Endothelial cell of umbilical vein (primary cell): ENCODE data around the gene SHISA7. TPM values are rescaled to one million over a fixed set of nuclear protein-coding genes. Genes with fewer than 3 reads are reported as not detected.

Experiments used
- BruUV-seq: library from RNA; stranded (reverse); fragments of 400-500 nt; replicated peaks from 2 replicates; lab custom pipeline; 2021; lab: Mats Ljungman, UMichigan
- CTCF ChIA-PET: fragments of 300-600, 350-600 bp; sonication (Branson Sonifier 250); formaldehyde crosslinking; loops from one replicate; lab custom pipeline; 2021; ENCODE audit warnings: antibody characterized with exemption, inconsistent platforms; lab: Charles Lee
- POLR2A ChIA-PET: fragments of 300-600, 350-600 bp; sonication (Branson Sonifier 250); formaldehyde crosslinking; loops from one replicate; lab custom pipeline; 2021; ENCODE audit warnings: antibody characterized with exemption, inconsistent platforms; lab: Charles Lee
- DNase-seq: peaks from one replicate; pipeline ENCODE4 v3.0.0-alpha.2; 2011; ENCODE audit warnings: low read depth, low spot score
- FAIRE-seq: peaks from 2 replicates; lab custom pipeline; 2011; peaks lifted over from hg19 to GRCh38; lab: Jason Lieb, UNC
- H2AFZ ChIP-seq: 2 replicates; pipeline ENCODE4 v1.6.0; 2012; ENCODE audit warnings: low read depth, low read length, control low read depth, inconsistent platforms
- H3K27ac ChIP-seq: 2 replicates; pipeline ENCODE4 v1.5.1; 2011; ENCODE audit warnings: low read depth, mild to moderate bottlenecking, control low read depth, low read length, moderate library complexity; ENCODE audit not compliant: insufficient read depth
- H3K27me3 ChIP-seq, 2 experiments: 2 replicates each; pipeline versions ENCODE4 v1.6.0 to v1.6.1; 2011; ENCODE audit warnings: low read length in 2 of 2, mixed read lengths in 1 of 2; ENCODE audit not compliant: control insufficient read depth in 2 of 2, insufficient read depth in 2 of 2
- H3K36me3 ChIP-seq, 2 experiments: 2 replicates in 1 of 2; 3 replicates in 1 of 2; pipeline ENCODE4 v1.5.1; 2011; ENCODE audit warnings: low read length in 2 of 2, mild to moderate bottlenecking in 1 of 2, moderate library complexity in 1 of 2; ENCODE audit not compliant: control insufficient read depth in 2 of 2, insufficient read depth in 2 of 2; ENCODE audit errors: extremely low read depth in 1 of 2
- H3K4me1 ChIP-seq: 3 replicates; pipeline ENCODE4 v1.5.1; 2011; ENCODE audit warnings: mild to moderate bottlenecking, low read length; ENCODE audit not compliant: control insufficient read depth, insufficient read depth; ENCODE audit errors: extremely low read depth
- H3K4me2 ChIP-seq: 2 replicates; pipeline ENCODE4 v1.6.1; 2011; ENCODE audit warnings: low read length, control low read depth, mixed read lengths; ENCODE audit not compliant: insufficient read depth
- H3K4me3 ChIP-seq, 3 experiments: fragments of 200-600 bp in 1 of 3; sonication (generic), shearing (Covaris generic) in 1 of 3; replicated peaks in 1 of 3; 2 replicates each; pipeline ENCODE4 v1.5.1; 2011 to 2016; ENCODE audit warnings: control low read depth in 3 of 3, low read length in 3 of 3, mild to moderate bottlenecking in 2 of 3, inconsistent platforms in 1 of 3, low read depth in 1 of 3, moderate library complexity in 1 of 3; ENCODE audit not compliant: insufficient read depth in 1 of 3
- H3K79me2 ChIP-seq: 2 replicates; pipeline ENCODE4 v1.6.0; 2012; ENCODE audit warnings: low read length, inconsistent platforms; ENCODE audit not compliant: control insufficient read depth, insufficient read depth
- H3K9ac ChIP-seq: replicated peaks from 2 replicates; pipeline ENCODE3; 2011; ENCODE audit warnings: low read length, control low read depth; ENCODE audit not compliant: insufficient read depth; ENCODE audit errors: extremely low read depth
- H3K9me1 ChIP-seq: replicated peaks from 3 replicates; pipeline ENCODE4 v1.6.0; 2011; ENCODE audit warnings: mild to moderate bottlenecking, low read length; ENCODE audit not compliant: control insufficient read depth, insufficient read depth; ENCODE audit errors: extremely low read depth
- H3K9me3 ChIP-seq: replicated peaks from 2 replicates; pipeline ENCODE4 v1.5.1; 2012; ENCODE audit warnings: low read length, inconsistent platforms; ENCODE audit not compliant: control insufficient read depth, insufficient read depth
- H4K20me1 ChIP-seq: replicated peaks from 2 replicates; pipeline ENCODE3; 2011; ENCODE audit warnings: mild to moderate bottlenecking, low read length; ENCODE audit not compliant: control insufficient read depth, insufficient read depth; ENCODE audit errors: extremely low read depth
- CTCF ChIP-seq, 2 donors: IDR thresholded peaks; 1 replicate in 1 of 2; 2 replicates in 1 of 2; pipeline ENCODE4 v1.5.1; 2011; ENCODE audit warnings: low read length in 2 of 2, mild to moderate bottlenecking in 2 of 2, moderate library complexity in 2 of 2, control low read depth in 1 of 2, inconsistent platforms in 1 of 2, low read depth in 1 of 2; ENCODE audit not compliant: insufficient read depth in 1 of 2; ENCODE audit errors: extremely low read depth in 1 of 2
- EZH2 ChIP-seq: IDR thresholded peaks from 2 replicates; pipeline ENCODE4 v1.6.1; 2012; ENCODE audit warnings: borderline replicate concordance, low read depth, mild to moderate bottlenecking, moderate library complexity, low read length, inconsistent platforms; ENCODE audit not compliant: severe bottlenecking
- FOS ChIP-seq: IDR thresholded peaks from 2 replicates; pipeline ENCODE4 v1.6.1; 2011; ENCODE audit warnings: mild to moderate bottlenecking, low read length, moderate library complexity, borderline replicate concordance; ENCODE audit not compliant: insufficient read depth
- GATA2 ChIP-seq: IDR thresholded peaks from 2 replicates; pipeline ENCODE4 v1.7.0; 2011; ENCODE audit warnings: low read depth, mild to moderate bottlenecking, moderate library complexity, mixed read lengths, low read length; ENCODE audit not compliant: insufficient read length, insufficient read depth
- JUN ChIP-seq: IDR thresholded peaks from 2 replicates; pipeline ENCODE4 v1.6.1; 2011; ENCODE audit warnings: borderline replicate concordance, low read depth; ENCODE audit not compliant: insufficient read length, insufficient read depth
- MAX ChIP-seq: IDR thresholded peaks from 2 replicates; pipeline ENCODE4 v1.6.1; 2011; ENCODE audit not compliant: insufficient read depth, insufficient read length
- MYC ChIP-seq: IDR thresholded peaks from one replicate; pipeline ENCODE4 v1.6.1; 2011; ENCODE audit warnings: mild to moderate bottlenecking, low read depth, low read length
- POLR2A ChIP-seq: IDR thresholded peaks from 2 replicates; pipeline ENCODE4 v1.6.1; 2012; ENCODE audit warnings: low read depth, mild to moderate bottlenecking, control low read depth, low read length
- POLR2AphosphoS5 ChIP-seq: IDR thresholded peaks from 2 replicates; pipeline ENCODE4 v1.6.1; 2012; ENCODE audit warnings: low read depth, mild to moderate bottlenecking, control low read depth, low read length, moderate library complexity; ENCODE audit not compliant: insufficient read depth
- dilution Hi-C: fragments of 300-500 bp; cut with MboI; formaldehyde crosslinking; loops from one replicate; pipeline ENCODE4 v1.15.0; 2019; ENCODE audit warnings: low sequenced_read_pairs; ENCODE audit not compliant: extremely low pct_ligation_motif_present
- intact Hi-C: fragments of 100-400 bp; cut with micrococcal nuclease; formaldehyde crosslinking; loops from one replicate; pipeline ENCODE4 v1.10.0; 2022
- polyA plus RNA-seq, 4 experiments: library from polyadenylated mRNA; depleted of rRNA in 3 of 4; stranded (reverse) in 3 of 4; unstranded in 1 of 4; fragments of >200 nt; gene quantifications; 2 replicates each; pipeline versions ENCODE4 v1.2.1 to v1.2.3, GENCODE V29; 2011 to 2012; ENCODE audit warnings: missing spikeins in 1 of 4
- total RNA-seq: library from RNA; stranded (reverse); gene quantifications from 2 replicates; pipeline ENCODE4 v1.2.3, GENCODE V29; 2021

The SHISA7 gene
- total and polyA plus RNA-seq, 2 donors (not counting 3 experiments of a cell fraction or from before 2014, with no cell fraction given): not detected

GRCh38 chr19:55384131-55384919, 58.8 kb downstream of the SHISA7 start, which contains the start of gene TMEM238:
Gene TMEM238, minus strand, starts transcription at chr19:55384292. Its CDS starts 33 bp downstream, at chr19:55384259.
- no TSS peak for BruUV-seq
- peaks cover 36% of the 10 kb centered on the region for H3K79me2 ChIP-seq
- H3K27me3 ChIP-seq: no peaks in the 10 kb centered on the region
- no peaks in the 10 kb centered on the region for H3K9me1 ChIP-seq
- H3K4me1 ChIP-seq: peaks cover 31% of the 10 kb centered on the region
- CTCF ChIA-PET: interaction anchor here (0.6 to 2.9 kb wide), 25 partner anchors 9 to 296 kb away, joined by 3 to 51 read pairs (median 5); partner anchors contain the start of genes HSPBP1, KMT5C and PPP6R1
- intact Hi-C loops: loop anchor here (2.0 to 10.0 kb wide), 3 partner anchors 76 to 240 kb away; partner anchors contain the start of genes ISOC2, TNNT1, ZNF524 and ZNF865
- POLR2A ChIA-PET: interaction anchor here (2.4 kb wide), 2 partner anchors 23 to 45 kb away, joined by 9 to 11 read pairs; partner anchors contain the start of genes KMT5C and UBE2S
- peaks cover 4% of the 10 kb centered on the region for H4K20me1 ChIP-seq
- peaks cover 11 to 20% of the 10 kb centered on the region in 2 experiments for H3K36me3 ChIP-seq
- no peak for FAIRE-seq
- H3K4me3 ChIP-seq: peak within 1 kb of the TSS in 2 of 3 experiments; percentile 39 to 58
- dilution Hi-C loops: no loop called here
- TF ChIP-seq FOS (no peak), GATA2 (no peak), MAX (no peak), EZH2 (no peak), CTCF (IDR thresholded peaks at IDR 0.05; ENCODE audit: extremely low read depth in 1 of 2, insufficient read depth in 1 of 2, low read depth in 1 of 2, low read length in 2 of 2) (no peak), POLR2AphosphoS5 (no peak), JUN (no peak), MYC (no peak), POLR2A (no peak)
- peak within 1 kb of the TSS; percentile 75 for H3K27ac ChIP-seq
- peak within 1 kb of the TSS; percentile 73 for H2AFZ ChIP-seq
- H3K9me3 ChIP-seq: no peaks in the 10 kb centered on the region
- DNase-seq: no peak
- peak within 1 kb of the TSS; percentile 67 for H3K9ac ChIP-seq
- H3K4me2 ChIP-seq: peak within 1 kb of the TSS; percentile 86
